HepG2 (cell line): ENCODE measurements around the gene IRAK2. TPM values are rescaled to one million over a fixed set of nuclear protein-coding genes. Genes with fewer than 3 reads are reported as not detected.

Experiments
- DMAP1 ChIP-seq: IDR thresholded peaks from 2 replicates; pipeline ENCODE4 v1.6.1; 2016
- KDM6A ChIP-seq: IDR thresholded peaks from 2 replicates; pipeline ENCODE4 v1.6.1; 2016; ENCODE audit warnings: low read depth
- NAIF1 ChIP-seq: sonication (generic); formaldehyde crosslinking; IDR thresholded peaks from 2 replicates; pipeline ENCODE4 v1.5.0; 2020; ENCODE audit warnings: mild to moderate bottlenecking, missing genetic modification reagents, borderline replicate concordance
- TBP ChIP-seq: sonication (generic); formaldehyde crosslinking; IDR thresholded peaks from 2 replicates; pipeline ENCODE4 v1.5.0; 2020; ENCODE audit warnings: missing genetic modification reagents
- ZNF430 ChIP-seq: sonication (generic); formaldehyde crosslinking; IDR thresholded peaks from 2 replicates; pipeline ENCODE4 v1.9.0; 2021; ENCODE audit warnings: mild to moderate bottlenecking, missing genetic modification reagents
- ZNF496 ChIP-seq: sonication (generic); formaldehyde crosslinking; IDR thresholded peaks from 2 replicates; pipeline ENCODE4 v1.8.1; 2023; ENCODE audit warnings: mild to moderate bottlenecking, moderate library complexity, missing genetic modification reagents; ENCODE audit not compliant: insufficient replicate concordance
- ZNF501 ChIP-seq: sonication (generic); formaldehyde crosslinking; IDR thresholded peaks from 2 replicates; pipeline ENCODE4 v1.5.1; 2020; ENCODE audit warnings: mild to moderate bottlenecking, moderate library complexity, missing genetic modification reagents
- ZNF839 ChIP-seq: sonication (generic); formaldehyde crosslinking; IDR thresholded peaks from 2 replicates; pipeline ENCODE4 v1.4.0; 2020; ENCODE audit warnings: missing genetic modification reagents, mild to moderate bottlenecking, borderline replicate concordance
- polyA plus RNA-seq, 8 experiments: library from polyadenylated mRNA; depleted of rRNA in 3 of 8; stranded (reverse) in 7 of 8; unstranded in 1 of 8; fragments of >200 nt; fragmentation: Illumina TruSeq in 4 of 8; extraction: Trizol in 4 of 8; gene quantifications; 2 replicates each; pipeline versions ENCODE4 v1.2.1 to v1.2.3, GENCODE V29; 2011 to 2016; ENCODE audit warnings: low read depth in 4 of 8, missing spikeins in 1 of 8, mixed read lengths in 1 of 8; ENCODE audit not compliant: insufficient read depth in 1 of 8
- total RNA-seq, 5 experiments: library from RNA; depleted of rRNA; stranded (reverse); fragments of >200 nt; fragmentation: Illumina TruSeq; extraction: Trizol; gene quantifications; 2 replicates each; pipeline ENCODE4 v1.2.3, GENCODE V29; 2016; ENCODE audit warnings: low read depth in 1 of 5
- TF ChIP-seq, protein P1 (sequence below): sonication (generic); IDR thresholded peaks from 2 replicates; pipeline ENCODE4 v1.6.1; 2016; ENCODE audit warnings: low read depth, borderline replicate concordance
- TF ChIP-seq, protein P2 (sequence below): IDR thresholded peaks from 2 replicates; pipeline ENCODE4 v1.4.0; 2020; ENCODE audit warnings: mild to moderate bottlenecking, missing genetic modification reagents
- TF ChIP-seq, protein P3 (sequence below): sonication (generic); formaldehyde crosslinking; IDR thresholded peaks from 2 replicates; pipeline ENCODE4 v1.9.0; 2022; ENCODE audit warnings: missing genetic modification reagents, mild to moderate bottlenecking, borderline replicate concordance
- TF ChIP-seq, protein P4 (sequence below): sonication (generic); formaldehyde crosslinking; IDR thresholded peaks from 2 replicates; pipeline ENCODE4 v1.5.0; 2020; ENCODE audit warnings: missing genetic modification reagents
- TF ChIP-seq, protein P5 (sequence below): sonication (generic); formaldehyde crosslinking; IDR thresholded peaks from 2 replicates; pipeline ENCODE4 v1.5.0; 2020; ENCODE audit warnings: mild to moderate bottlenecking, missing genetic modification reagents, moderate library complexity

IRAK2 gene
- total and polyA plus RNA-seq, 2 of the 13 experiments (the other 11 are each of a cell fraction or from before 2014, with no cell fraction given) = 13.1 to 23.3 TPM

DNA sequence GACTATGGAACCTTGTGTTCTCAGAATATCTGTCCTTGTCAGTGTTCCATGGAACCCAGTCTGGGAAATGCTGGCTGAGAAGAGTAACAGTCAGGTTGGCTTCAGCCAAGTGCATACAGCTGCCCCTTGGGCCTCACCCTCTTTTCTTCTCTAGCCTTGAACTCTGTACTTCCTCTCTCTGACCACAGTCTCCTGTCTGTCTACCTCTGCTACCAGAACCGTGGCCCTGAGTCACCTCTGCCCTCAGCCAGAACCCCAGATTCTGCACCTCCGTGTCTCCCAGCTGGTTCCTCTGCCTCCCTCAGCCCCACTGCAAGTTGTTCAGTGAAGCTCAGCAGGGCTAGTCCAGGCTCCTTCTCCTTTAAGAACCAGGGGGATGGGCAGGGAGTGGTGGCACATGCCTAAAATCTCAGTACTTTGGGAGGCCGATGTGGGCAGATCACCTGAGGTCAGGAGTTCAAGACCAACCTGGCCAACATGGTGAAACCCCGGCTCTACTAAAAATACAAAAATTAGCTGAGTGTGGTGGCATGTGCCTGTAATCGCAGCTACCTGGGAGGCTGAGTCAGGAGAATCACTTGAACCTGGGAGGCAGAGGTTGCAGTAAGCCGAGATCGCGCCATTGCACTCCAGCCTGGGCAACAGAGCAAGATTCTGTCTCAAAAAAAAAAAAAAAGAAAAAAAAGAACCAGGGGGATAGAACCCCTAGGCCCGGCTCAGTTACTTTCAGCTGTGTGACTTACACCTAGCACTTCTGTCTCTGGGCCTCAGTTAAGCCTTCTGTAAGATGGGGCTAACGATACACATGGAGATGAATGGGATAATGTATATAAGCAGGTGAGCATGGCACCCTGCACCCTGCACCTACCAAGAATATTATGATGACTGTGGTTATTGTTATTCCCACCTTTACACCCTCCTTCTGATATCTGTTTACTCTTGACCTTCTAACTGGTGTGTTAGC, 59.2 kb downstream of the IRAK2 start (continued):
- TF ChIP-seq, protein P1, sequence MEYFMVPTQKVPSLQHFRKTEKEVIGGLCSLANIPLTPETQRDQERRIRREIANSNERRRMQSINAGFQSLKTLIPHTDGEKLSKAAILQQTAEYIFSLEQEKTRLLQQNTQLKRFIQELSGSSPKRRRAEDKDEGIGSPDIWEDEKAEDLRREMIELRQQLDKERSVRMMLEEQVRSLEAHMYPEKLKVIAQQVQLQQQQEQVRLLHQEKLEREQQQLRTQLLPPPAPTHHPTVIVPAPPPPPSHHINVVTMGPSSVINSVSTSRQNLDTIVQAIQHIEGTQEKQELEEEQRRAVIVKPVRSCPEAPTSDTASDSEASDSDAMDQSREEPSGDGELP = peak; percentile 64; the same call in 1 of the 2 replicates
- TF ChIP-seq, protein P2, sequence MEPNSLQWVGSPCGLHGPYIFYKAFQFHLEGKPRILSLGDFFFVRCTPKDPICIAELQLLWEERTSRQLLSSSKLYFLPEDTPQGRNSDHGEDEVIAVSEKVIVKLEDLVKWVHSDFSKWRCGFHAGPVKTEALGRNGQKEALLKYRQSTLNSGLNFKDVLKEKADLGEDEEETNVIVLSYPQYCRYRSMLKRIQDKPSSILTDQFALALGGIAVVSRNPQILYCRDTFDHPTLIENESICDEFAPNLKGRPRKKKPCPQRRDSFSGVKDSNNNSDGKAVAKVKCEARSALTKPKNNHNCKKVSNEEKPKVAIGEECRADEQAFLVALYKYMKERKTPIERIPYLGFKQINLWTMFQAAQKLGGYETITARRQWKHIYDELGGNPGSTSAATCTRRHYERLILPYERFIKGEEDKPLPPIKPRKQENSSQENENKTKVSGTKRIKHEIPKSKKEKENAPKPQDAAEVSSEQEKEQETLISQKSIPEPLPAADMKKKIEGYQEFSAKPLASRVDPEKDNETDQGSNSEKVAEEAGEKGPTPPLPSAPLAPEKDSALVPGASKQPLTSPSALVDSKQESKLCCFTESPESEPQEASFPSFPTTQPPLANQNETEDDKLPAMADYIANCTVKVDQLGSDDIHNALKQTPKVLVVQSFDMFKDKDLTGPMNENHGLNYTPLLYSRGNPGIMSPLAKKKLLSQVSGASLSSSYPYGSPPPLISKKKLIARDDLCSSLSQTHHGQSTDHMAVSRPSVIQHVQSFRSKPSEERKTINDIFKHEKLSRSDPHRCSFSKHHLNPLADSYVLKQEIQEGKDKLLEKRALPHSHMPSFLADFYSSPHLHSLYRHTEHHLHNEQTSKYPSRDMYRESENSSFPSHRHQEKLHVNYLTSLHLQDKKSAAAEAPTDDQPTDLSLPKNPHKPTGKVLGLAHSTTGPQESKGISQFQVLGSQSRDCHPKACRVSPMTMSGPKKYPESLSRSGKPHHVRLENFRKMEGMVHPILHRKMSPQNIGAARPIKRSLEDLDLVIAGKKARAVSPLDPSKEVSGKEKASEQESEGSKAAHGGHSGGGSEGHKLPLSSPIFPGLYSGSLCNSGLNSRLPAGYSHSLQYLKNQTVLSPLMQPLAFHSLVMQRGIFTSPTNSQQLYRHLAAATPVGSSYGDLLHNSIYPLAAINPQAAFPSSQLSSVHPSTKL (CRISPR knock-in tag) = peak; percentile 82
- TF ChIP-seq ZNF839 (CRISPR knock-in tag) (no peak), ZNF496 (CRISPR knock-in tag) (no peak), DMAP1 (CRISPR knock-in tag) (no peak), ZNF430 (CRISPR knock-in tag) (peak; percentile 27; the same call in 1 of the 2 replicates), NAIF1 (CRISPR knock-in tag) (no peak), TBP (no peak), KDM6A (peak; percentile 68), ZNF501 (CRISPR knock-in tag) (0 out of 2 replicates have a peak, but pooled peaks have one; percentile 13)
- TF ChIP-seq, protein P3, sequence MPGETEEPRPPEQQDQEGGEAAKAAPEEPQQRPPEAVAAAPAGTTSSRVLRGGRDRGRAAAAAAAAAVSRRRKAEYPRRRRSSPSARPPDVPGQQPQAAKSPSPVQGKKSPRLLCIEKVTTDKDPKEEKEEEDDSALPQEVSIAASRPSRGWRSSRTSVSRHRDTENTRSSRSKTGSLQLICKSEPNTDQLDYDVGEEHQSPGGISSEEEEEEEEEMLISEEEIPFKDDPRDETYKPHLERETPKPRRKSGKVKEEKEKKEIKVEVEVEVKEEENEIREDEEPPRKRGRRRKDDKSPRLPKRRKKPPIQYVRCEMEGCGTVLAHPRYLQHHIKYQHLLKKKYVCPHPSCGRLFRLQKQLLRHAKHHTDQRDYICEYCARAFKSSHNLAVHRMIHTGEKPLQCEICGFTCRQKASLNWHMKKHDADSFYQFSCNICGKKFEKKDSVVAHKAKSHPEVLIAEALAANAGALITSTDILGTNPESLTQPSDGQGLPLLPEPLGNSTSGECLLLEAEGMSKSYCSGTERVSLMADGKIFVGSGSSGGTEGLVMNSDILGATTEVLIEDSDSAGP = peak; percentile 96
- TF ChIP-seq, protein P4, sequence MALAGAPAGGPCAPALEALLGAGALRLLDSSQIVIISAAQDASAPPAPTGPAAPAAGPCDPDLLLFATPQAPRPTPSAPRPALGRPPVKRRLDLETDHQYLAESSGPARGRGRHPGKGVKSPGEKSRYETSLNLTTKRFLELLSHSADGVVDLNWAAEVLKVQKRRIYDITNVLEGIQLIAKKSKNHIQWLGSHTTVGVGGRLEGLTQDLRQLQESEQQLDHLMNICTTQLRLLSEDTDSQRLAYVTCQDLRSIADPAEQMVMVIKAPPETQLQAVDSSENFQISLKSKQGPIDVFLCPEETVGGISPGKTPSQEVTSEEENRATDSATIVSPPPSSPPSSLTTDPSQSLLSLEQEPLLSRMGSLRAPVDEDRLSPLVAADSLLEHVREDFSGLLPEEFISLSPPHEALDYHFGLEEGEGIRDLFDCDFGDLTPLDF (CRISPR knock-in tag) = no peak
- TF ChIP-seq, protein P5, sequence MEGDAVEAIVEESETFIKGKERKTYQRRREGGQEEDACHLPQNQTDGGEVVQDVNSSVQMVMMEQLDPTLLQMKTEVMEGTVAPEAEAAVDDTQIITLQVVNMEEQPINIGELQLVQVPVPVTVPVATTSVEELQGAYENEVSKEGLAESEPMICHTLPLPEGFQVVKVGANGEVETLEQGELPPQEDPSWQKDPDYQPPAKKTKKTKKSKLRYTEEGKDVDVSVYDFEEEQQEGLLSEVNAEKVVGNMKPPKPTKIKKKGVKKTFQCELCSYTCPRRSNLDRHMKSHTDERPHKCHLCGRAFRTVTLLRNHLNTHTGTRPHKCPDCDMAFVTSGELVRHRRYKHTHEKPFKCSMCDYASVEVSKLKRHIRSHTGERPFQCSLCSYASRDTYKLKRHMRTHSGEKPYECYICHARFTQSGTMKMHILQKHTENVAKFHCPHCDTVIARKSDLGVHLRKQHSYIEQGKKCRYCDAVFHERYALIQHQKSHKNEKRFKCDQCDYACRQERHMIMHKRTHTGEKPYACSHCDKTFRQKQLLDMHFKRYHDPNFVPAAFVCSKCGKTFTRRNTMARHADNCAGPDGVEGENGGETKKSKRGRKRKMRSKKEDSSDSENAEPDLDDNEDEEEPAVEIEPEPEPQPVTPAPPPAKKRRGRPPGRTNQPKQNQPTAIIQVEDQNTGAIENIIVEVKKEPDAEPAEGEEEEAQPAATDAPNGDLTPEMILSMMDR (CRISPR knock-in tag) = 0 out of 2 replicates have a peak, but pooled peaks have one; percentile 8
